ENCODE measurements around the gene LHX8.

DNA sequence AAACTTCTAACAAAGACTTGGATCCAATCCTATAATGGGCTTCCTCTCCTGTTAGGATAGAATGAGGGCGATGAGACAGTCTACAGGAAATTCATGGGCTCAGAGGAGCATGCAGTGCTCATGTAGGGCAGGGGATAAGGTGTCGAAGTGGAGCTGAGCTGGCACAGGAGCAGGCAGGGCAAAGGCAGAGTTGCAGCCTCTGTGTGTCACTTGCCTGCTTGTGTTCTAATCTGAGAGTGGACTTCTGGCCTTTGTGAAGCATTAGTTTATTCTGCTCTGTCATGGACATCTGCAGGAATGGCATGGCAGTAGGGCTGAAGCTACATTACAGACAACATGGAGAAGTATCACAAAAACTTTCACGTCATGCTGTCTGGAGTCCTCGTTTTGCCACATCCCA, 32.6 kb downstream of the LHX8 start:
- TF ChIP-seq, protein P1, sequence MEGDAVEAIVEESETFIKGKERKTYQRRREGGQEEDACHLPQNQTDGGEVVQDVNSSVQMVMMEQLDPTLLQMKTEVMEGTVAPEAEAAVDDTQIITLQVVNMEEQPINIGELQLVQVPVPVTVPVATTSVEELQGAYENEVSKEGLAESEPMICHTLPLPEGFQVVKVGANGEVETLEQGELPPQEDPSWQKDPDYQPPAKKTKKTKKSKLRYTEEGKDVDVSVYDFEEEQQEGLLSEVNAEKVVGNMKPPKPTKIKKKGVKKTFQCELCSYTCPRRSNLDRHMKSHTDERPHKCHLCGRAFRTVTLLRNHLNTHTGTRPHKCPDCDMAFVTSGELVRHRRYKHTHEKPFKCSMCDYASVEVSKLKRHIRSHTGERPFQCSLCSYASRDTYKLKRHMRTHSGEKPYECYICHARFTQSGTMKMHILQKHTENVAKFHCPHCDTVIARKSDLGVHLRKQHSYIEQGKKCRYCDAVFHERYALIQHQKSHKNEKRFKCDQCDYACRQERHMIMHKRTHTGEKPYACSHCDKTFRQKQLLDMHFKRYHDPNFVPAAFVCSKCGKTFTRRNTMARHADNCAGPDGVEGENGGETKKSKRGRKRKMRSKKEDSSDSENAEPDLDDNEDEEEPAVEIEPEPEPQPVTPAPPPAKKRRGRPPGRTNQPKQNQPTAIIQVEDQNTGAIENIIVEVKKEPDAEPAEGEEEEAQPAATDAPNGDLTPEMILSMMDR (conservative IDR thresholded peaks at IDR 0.05; ENCODE audit: low read length): no peak
- no peak for TF ChIP-seq EZH2phosphoT487 (IDR thresholded peaks at IDR 0.05; ENCODE audit: borderline replicate concordance)

Data from Loucy (cell line).